WERI-Rb-1 (cell line): ENCODE results near the gene ERBB2.

ENCODE experiments used
- DNase-seq: peaks from one replicate; pipeline ENCODE4 v3.0.0-alpha.2; 2020
- H3K27ac ChIP-seq: fragments of 250-450 bp; sonication (Bioruptor Pico); 2 replicates; pipeline ENCODE4 v1.5.1; 2020; ENCODE audit warnings: mild to moderate bottlenecking, moderate library complexity
- H3K27me3 ChIP-seq: fragments of 250-450 bp; sonication (Bioruptor Pico); 2 replicates; pipeline ENCODE4 v1.5.1; 2021; ENCODE audit warnings: mild to moderate bottlenecking, low read depth, moderate library complexity; ENCODE audit not compliant: insufficient read depth, severe bottlenecking
- H3K36me3 ChIP-seq: fragments of 250-450 bp; sonication (Bioruptor Pico); 2 replicates; pipeline ENCODE4 v1.5.1; 2020; ENCODE audit warnings: mild to moderate bottlenecking, moderate library complexity
- H3K4me3 ChIP-seq: 2 replicates; pipeline ENCODE4 v1.5.1; 2011; ENCODE audit warnings: low read depth, mild to moderate bottlenecking, control low read depth, low read length
- H3K9me3 ChIP-seq: fragments of 250-450 bp; sonication (Bioruptor Pico); 2 replicates; pipeline ENCODE4 v1.5.1; 2021; ENCODE audit warnings: mild to moderate bottlenecking, moderate library complexity; ENCODE audit not compliant: severe bottlenecking
- TF ChIP-seq, protein P1 (sequence below): IDR thresholded peaks from 2 replicates; pipeline ENCODE4 v1.5.1; 2011; ENCODE audit warnings: low read depth, mild to moderate bottlenecking, control low read depth, inconsistent platforms, low read length

The ERBB2 gene

DNA sequence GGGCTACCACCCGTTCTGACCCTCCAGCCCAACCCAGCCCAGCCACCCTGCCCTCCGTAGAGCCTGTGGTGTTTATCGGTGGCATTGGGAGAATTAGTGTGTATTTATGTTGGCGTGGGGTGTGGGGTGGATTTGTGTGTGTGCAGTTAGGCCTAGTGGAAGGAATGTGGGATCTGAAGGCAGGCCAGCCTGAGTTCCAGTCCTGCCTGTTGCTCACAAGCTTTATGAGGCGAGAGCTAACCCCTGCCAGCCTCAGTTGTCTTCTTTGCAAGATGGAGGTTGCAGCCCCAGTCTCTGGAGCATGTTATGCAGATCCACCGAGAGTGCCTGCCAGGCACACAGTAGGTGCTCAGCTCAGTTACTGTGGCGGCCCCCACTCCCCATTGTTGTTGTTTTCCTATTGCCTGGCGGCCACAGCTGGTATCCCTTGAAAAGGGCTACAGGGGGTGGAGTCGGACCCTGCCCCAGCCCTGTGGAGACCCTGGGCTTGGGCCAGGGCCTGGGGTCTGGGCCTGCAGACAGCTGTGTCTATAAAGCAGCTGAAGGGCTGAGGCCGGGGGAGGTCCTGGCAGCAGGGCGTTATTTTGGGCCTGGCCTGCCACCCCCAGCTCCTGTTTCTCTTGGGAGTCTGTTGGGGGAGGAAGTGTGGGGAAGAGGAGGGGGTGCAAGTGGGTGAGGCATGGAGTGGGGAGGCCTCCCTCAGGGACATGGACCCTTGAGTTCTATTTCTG lies 5.1 kb downstream of the ERBB2 start:
- no peak overlapping the region for H3K4me3 ChIP-seq
- DNase-seq, result no peak
- TF ChIP-seq, protein P1, sequence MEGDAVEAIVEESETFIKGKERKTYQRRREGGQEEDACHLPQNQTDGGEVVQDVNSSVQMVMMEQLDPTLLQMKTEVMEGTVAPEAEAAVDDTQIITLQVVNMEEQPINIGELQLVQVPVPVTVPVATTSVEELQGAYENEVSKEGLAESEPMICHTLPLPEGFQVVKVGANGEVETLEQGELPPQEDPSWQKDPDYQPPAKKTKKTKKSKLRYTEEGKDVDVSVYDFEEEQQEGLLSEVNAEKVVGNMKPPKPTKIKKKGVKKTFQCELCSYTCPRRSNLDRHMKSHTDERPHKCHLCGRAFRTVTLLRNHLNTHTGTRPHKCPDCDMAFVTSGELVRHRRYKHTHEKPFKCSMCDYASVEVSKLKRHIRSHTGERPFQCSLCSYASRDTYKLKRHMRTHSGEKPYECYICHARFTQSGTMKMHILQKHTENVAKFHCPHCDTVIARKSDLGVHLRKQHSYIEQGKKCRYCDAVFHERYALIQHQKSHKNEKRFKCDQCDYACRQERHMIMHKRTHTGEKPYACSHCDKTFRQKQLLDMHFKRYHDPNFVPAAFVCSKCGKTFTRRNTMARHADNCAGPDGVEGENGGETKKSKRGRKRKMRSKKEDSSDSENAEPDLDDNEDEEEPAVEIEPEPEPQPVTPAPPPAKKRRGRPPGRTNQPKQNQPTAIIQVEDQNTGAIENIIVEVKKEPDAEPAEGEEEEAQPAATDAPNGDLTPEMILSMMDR, result 0 out of 2 replicates have a peak, but pooled peaks have one; percentile 16
- no peaks in the 10 kb centered on the region for H3K9me3 ChIP-seq
- no peak overlapping the region for H3K27ac ChIP-seq
- H3K27me3 ChIP-seq, result no peaks in the 10 kb centered on the region
- H3K36me3 ChIP-seq, result peaks cover 3% of the 10 kb centered on the region; the same call in 1 of the 2 replicates

GRCh38 chr17:39705786-39706348 lies 6.0 kb downstream of the ERBB2 start:
- Histone ChIP-seq H3K9me3 (no peaks in the 10 kb centered on the region), H3K27me3 (no peaks in the 10 kb centered on the region), H3K36me3 (peaks cover 3% of the 10 kb centered on the region; the same call in 1 of the 2 replicates), H3K27ac (no peak overlapping the region), H3K4me3 (no peak overlapping the region)
- DNase-seq, result no peak
- TF ChIP-seq, protein P1, result no peak

DNA sequence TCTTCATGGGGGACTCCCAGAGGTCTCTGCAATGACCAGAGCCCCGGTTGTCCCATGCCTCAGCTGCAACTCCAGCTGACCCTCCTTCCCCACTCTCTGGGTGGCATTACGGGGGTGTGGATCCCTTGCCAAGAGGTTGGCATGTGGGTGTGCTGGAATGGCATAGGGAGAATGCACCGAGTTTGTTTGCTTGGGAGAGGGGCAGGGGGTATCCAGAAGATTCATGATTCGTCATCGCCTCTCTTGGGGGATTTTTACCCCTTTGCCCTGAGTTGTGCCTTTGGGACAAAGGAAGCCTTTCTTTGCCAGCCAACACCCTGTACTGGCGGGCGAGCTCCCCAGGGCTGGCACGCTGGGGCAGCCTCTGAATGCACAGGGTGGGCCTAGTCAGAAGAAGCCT lies 6.5 kb downstream of the ERBB2 start:
- TF ChIP-seq, protein P1, result no peak
- Histone ChIP-seq H3K27me3 (no peaks in the 10 kb centered on the region), H3K27ac (no peak overlapping the region), H3K36me3 (peaks cover 3% of the 10 kb centered on the region; the same call in 1 of the 2 replicates), H3K9me3 (no peaks in the 10 kb centered on the region), H3K4me3 (no peak overlapping the region)
- no peak for DNase-seq

DNA sequence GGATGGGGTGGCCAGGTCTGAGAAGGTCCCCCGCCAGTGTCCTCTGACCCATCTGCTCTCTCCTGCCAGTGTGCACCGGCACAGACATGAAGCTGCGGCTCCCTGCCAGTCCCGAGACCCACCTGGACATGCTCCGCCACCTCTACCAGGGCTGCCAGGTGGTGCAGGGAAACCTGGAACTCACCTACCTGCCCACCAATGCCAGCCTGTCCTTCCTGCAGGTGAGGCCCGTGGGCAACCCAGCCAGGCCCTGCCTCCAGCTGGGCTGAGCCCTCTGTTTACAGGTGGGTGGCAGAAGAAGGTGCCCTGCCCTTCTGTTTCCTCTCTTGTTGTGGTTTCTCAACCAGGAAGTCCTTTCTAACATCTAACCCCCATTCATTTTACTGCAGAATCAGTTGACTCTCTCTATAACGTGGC lies 7.1 kb downstream of the ERBB2 start:
- peaks cover 3% of the 10 kb centered on the region; the same call in 1 of the 2 replicates for H3K36me3 ChIP-seq
- DNase-seq, result no peak
- TF ChIP-seq, protein P1, result no peak
- no peak overlapping the region for H3K27ac ChIP-seq
- H3K4me3 ChIP-seq, result no peak overlapping the region
- no peaks in the 10 kb centered on the region for H3K9me3 ChIP-seq
- no peaks in the 10 kb centered on the region for H3K27me3 ChIP-seq

GRCh38 chr17:39709319-39709997 lies 9.6 kb downstream of the ERBB2 start:
- TF ChIP-seq, protein P1, result no peak
- H3K36me3 ChIP-seq, result peaks cover 3% of the 10 kb centered on the region; the same call in 1 of the 2 replicates

More at GRCh38 chr17:39709319-39709997, 9.6 kb downstream of the ERBB2 start:
- Histone ChIP-seq H3K4me3 (no peak overlapping the region), H3K27me3 (no peaks in the 10 kb centered on the region), H3K9me3 (no peaks in the 10 kb centered on the region), H3K27ac (no peak overlapping the region)
- DNase-seq, result peak; percentile 50
